Adipose tissue (tissue), 3 donors: ENCODE data around the gene FMNL1. TPM values are rescaled to one million over a fixed set of nuclear protein-coding genes. Genes with fewer than 3 reads are reported as not detected.
A peak's percentile ranks its signal among the peaks of the same experiment; 100 is the strongest.

ENCODE experiments used
- H3K27ac ChIP-seq: one replicate; pipeline ENCODE4 v1.5.1; 2013; ENCODE audit warnings: low read depth, low read length
- WGBS, 3 donors: extraction: QIAGEN DNeasy Blood & Tissue Kit; methylation state at CpG; one replicate each; pipeline ENCODE4 v1.1.7; 2013; 5-methylcytosine and 5-hydroxymethylcytosine counted together
- polyA plus RNA-seq, 3 donors: library from polyadenylated mRNA; stranded (reverse); fragments of 200-250 nt; gene quantifications; one replicate each; pipeline ENCODE4 v1.2.3, GENCODE V29; 2013
- donor health status: healthy with polysubstance abuse.
- donor health status: Bipolar disorder and iron deficiency.
- donor health status: healthy.

The FMNL1 gene
- polyA plus RNA-seq, 3 donors, result 3.1 to 35.5 (median 27.5) TPM

GRCh38 chr17:45222289-45222995 lies 757 bp downstream of the FMNL1 start:
- 16 to 39% (median 17%) methylated on average over 21 to 32 of the region's 33 CpGs for WGBS, 3 donors
- peak overlapping the region; percentile 28 for H3K27ac ChIP-seq

- WGBS, 3 donors, result 45 to 76% (median 46%) methylated on average over 8 of the region's 8 CpGs
- no peak overlapping the region for H3K27ac ChIP-seq
Observed at GRCh38 chr17:45222996-45223538, 1.4 kb downstream of the FMNL1 start.

- WGBS, 3 donors, result 59 to 88% (median 60%) methylated on average over 12 of the region's 12 CpGs
- no peak overlapping the region for H3K27ac ChIP-seq
Observed at GRCh38 chr17:45223539-45224528, 2.1 kb downstream of the FMNL1 start.

GRCh38 chr17:45224671-45225050 lies 3.0 kb downstream of the FMNL1 start:
- WGBS, 3 donors, result 66 to 88% (median 71%) methylated on average over 9 of the region's 9 CpGs
- peak overlapping the region; percentile 10 for H3K27ac ChIP-seq

GRCh38 chr17:45225051-45225700 lies 3.5 kb downstream of the FMNL1 start:
- H3K27ac ChIP-seq, result peak overlapping the region; percentile 10
- 61 to 82% (median 63%) methylated on average over 7 of the region's 7 CpGs for WGBS, 3 donors

- 41 to 71% (median 49%) methylated on average over 11 of the region's 11 CpGs for WGBS, 3 donors
- peak overlapping the region; percentile 60 for H3K27ac ChIP-seq
Observed at GRCh38 chr17:45225964-45226530, 4.4 kb downstream of the FMNL1 start.

GRCh38 chr17:45226576-45226975 lies 4.9 kb downstream of the FMNL1 start:
- H3K27ac ChIP-seq, result peak overlapping the region; percentile 60
- 53 to 86% (median 56%) methylated on average over 3 of the region's 3 CpGs for WGBS, 3 donors

- H3K27ac ChIP-seq, result peak overlapping the region; percentile 60
- WGBS, 3 donors, result 43 to 84% (median 46%) methylated on average over 8 of the region's 8 CpGs
Observed at GRCh38 chr17:45227101-45227925, 5.6 kb downstream of the FMNL1 start.

- WGBS, 3 donors, result 30 to 60% (median 58%) methylated on average over 17 of the region's 17 CpGs
- H3K27ac ChIP-seq, result peak overlapping the region; percentile 60
Observed at GRCh38 chr17:45227926-45228762, 6.5 kb downstream of the FMNL1 start.

- peak overlapping the region; percentile 63 for H3K27ac ChIP-seq
- 23 to 62% (median 29%) methylated on average over 18 to 19 of the region's 19 CpGs for WGBS, 3 donors
Observed at GRCh38 chr17:45228763-45229539, 7.3 kb downstream of the FMNL1 start.

- WGBS, 3 donors, result 68 to 86% (median 69%) methylated on average over 15 to 16 of the region's 16 CpGs
- peak overlapping the region; percentile 63 for H3K27ac ChIP-seq
Observed at GRCh38 chr17:45229681-45230409, 8.2 kb downstream of the FMNL1 start.

GRCh38 chr17:45230410-45230786 lies 8.7 kb downstream of the FMNL1 start:
- WGBS, 3 donors, result 84 to 94% (median 91%) methylated on average over 4 of the region's 4 CpGs
- no peak overlapping the region for H3K27ac ChIP-seq

GRCh38 chr17:45230787-45231480 lies 9.2 kb downstream of the FMNL1 start:
- H3K27ac ChIP-seq, result no peak overlapping the region

GRCh38 chr17:45231481-45232116 lies 9.9 kb downstream of the FMNL1 start:
- WGBS, 3 donors, result 67 to 79% (median 79%) methylated on average over 17 to 19 of the region's 19 CpGs
- H3K27ac ChIP-seq, result no peak overlapping the region

More at GRCh38 chr17:45230787-45231480, 9.2 kb downstream of the FMNL1 start:
- WGBS, 3 donors, result 41 to 55% (median 48%) methylated on average over 12 of the region's 12 CpGs
